Measurements from ENCODE around the gene PHC2. TPM values are rescaled to one million over a fixed set of nuclear protein-coding genes. Genes with fewer than 3 reads are reported as not detected.

PHC2 gene
- total RNA-seq, 1 experiment from 2014 or later: 9.4 TPM

- H3K27me3 Mint-ChIP-seq (ENCODE audit: low read depth): peaks cover 1% of the 10 kb centered on the region
- H3T11ph ChIP-seq (ENCODE audit: low read length): no peak overlapping the region
- H3K4ac ChIP-seq (ENCODE audit: low read depth, low read length): no peak overlapping the region
- H2BK120ac ChIP-seq (ENCODE audit: low read depth, low read length, poor library complexity, severe bottlenecking): no peak overlapping the region
- H2BK15ac ChIP-seq (ENCODE audit: low read depth, low read length): no peak overlapping the region
- H2BK12ac ChIP-seq (ENCODE audit: insufficient read length, low read depth, low read length): no peak overlapping the region
- no peaks in the 10 kb centered on the region for H3K9me3 ChIP-seq (ENCODE audit: control insufficient read depth, low read depth, low read length)
- H3K14ac ChIP-seq (ENCODE audit: insufficient read depth, low read length): no peak overlapping the region
- H3K27me3 ChIP-seq (ENCODE audit: insufficient read depth, low read length): no peaks in the 10 kb centered on the region
- H3K36me3 Mint-ChIP-seq (ENCODE audit: insufficient read depth in 1 of 3, low read depth in 3 of 3): peaks cover 7 to 43% (median 12%) of the 10 kb centered on the region in 3 experiments; a peak in 6 of 7 replicates
- H3K9ac ChIP-seq (ENCODE audit: extremely low read depth, insufficient read length, low read length): no peak overlapping the region
- H2AK5ac ChIP-seq (ENCODE audit: insufficient read length, low read length): no peak overlapping the region
- no peak overlapping the region for H4K91ac ChIP-seq (ENCODE audit: insufficient read length, low read depth, low read length)
- H3K27ac ChIP-seq (ENCODE audit: insufficient read length, low read depth, low read length): no peak overlapping the region
- H4K20me1 ChIP-seq (ENCODE audit: control insufficient read depth, insufficient read depth, insufficient read length): no peaks in the 10 kb centered on the region
- H3K79me1 ChIP-seq (ENCODE audit: insufficient read depth, low read depth, low read length, poor library complexity, severe bottlenecking): no peaks in the 10 kb centered on the region
- no peak overlapping the region for H2BK20ac ChIP-seq (ENCODE audit: low read depth, low read length, poor library complexity, severe bottlenecking)
- H3K4me1 ChIP-seq (ENCODE audit: insufficient read depth, low read length): no peaks in the 10 kb centered on the region; the same call in 1 of the 2 replicates
- no peaks in the 10 kb centered on the region for H3K79me2 ChIP-seq (ENCODE audit: insufficient read depth, low read length)
- no peak overlapping the region for H2AFZ ChIP-seq (ENCODE audit: low read length)
- TF ChIP-seq, protein P1, sequence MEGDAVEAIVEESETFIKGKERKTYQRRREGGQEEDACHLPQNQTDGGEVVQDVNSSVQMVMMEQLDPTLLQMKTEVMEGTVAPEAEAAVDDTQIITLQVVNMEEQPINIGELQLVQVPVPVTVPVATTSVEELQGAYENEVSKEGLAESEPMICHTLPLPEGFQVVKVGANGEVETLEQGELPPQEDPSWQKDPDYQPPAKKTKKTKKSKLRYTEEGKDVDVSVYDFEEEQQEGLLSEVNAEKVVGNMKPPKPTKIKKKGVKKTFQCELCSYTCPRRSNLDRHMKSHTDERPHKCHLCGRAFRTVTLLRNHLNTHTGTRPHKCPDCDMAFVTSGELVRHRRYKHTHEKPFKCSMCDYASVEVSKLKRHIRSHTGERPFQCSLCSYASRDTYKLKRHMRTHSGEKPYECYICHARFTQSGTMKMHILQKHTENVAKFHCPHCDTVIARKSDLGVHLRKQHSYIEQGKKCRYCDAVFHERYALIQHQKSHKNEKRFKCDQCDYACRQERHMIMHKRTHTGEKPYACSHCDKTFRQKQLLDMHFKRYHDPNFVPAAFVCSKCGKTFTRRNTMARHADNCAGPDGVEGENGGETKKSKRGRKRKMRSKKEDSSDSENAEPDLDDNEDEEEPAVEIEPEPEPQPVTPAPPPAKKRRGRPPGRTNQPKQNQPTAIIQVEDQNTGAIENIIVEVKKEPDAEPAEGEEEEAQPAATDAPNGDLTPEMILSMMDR (conservative IDR thresholded peaks at IDR 0.05): no peak
- no peak overlapping the region for H3K27ac Mint-ChIP-seq
- peaks cover 3 to 14% of the 10 kb centered on the region in 2 experiments for H3K4me1 Mint-ChIP-seq
- H4K5ac ChIP-seq (ENCODE audit: insufficient read length, low read depth, low read length): no peak overlapping the region
- H2BK5ac ChIP-seq (ENCODE audit: insufficient read length, low read length): no peak overlapping the region
- no peaks in the 10 kb centered on the region for H3K23me2 ChIP-seq (ENCODE audit: insufficient read length, low read depth, low read length, poor library complexity, severe bottlenecking)
- no peak overlapping the region for H3K23ac ChIP-seq (ENCODE audit: insufficient read length, low read depth, low read length)
- H3K9me3 Mint-ChIP-seq: no peaks in the 10 kb centered on the region
- WGBS (ENCODE audit: extremely low coverage, insufficient read length, low lambda C conversion rate): no CpG with 5 or more reads among the region's 10 CpGs
- H4K8ac ChIP-seq (replicated peaks; ENCODE audit: insufficient read length, low read depth, low read length): no peak overlapping the region
- no peak overlapping the region for H3K4me3 Mint-ChIP-seq
- no peak overlapping the region for H3K18ac ChIP-seq (ENCODE audit: insufficient read length, low read depth, low read length)
- H3K4me2 ChIP-seq (ENCODE audit: insufficient read depth, insufficient read length, low read length): no peak overlapping the region
- no peak for DNase-seq
- H3K56ac ChIP-seq (ENCODE audit: insufficient read length, low read depth, low read length): no peak overlapping the region
Measured at GRCh38 chr1:33332357-33332789, 98.5 kb downstream of the PHC2 start.

Data from H9 (cell line).